GM12801 (cell line): Measurements from ENCODE around the gene MOCS3.

Source experiments
- CTCF ChIP-seq: IDR thresholded peaks from one replicate; pipeline ENCODE4 v1.5.1; 2011; ENCODE audit warnings: control low read depth; ENCODE audit not compliant: insufficient read length; ENCODE audit errors: extremely low read depth

MOCS3 gene

GRCh38 chr20:50916934-50917333 lies 41.7 kb upstream of the MOCS3 start:
- no peak for TF ChIP-seq CTCF

- TF ChIP-seq CTCF, result no peak
Measured at GRCh38 chr20:50918403-50918802, 40.2 kb upstream of the MOCS3 start.

- TF ChIP-seq CTCF, result no peak
Measured at GRCh38 chr20:50919567-50919966, 39.1 kb upstream of the MOCS3 start.

GRCh38 chr20:50920997-50921396 lies 37.6 kb upstream of the MOCS3 start:
- TF ChIP-seq CTCF, result no peak

- no peak for TF ChIP-seq CTCF
Measured at GRCh38 chr20:50921803-50922501, 36.7 kb upstream of the MOCS3 start.

GRCh38 chr20:50924261-50924920 lies 34.2 kb upstream of the MOCS3 start:
- TF ChIP-seq CTCF, result no peak

GRCh38 chr20:50926530-50926929 lies 32.1 kb upstream of the MOCS3 start:
- no peak for TF ChIP-seq CTCF
